ENCODE measurements around the gene RNASE7.
A peak's percentile ranks its signal among the peaks of the same experiment; 100 is the strongest.
"Not testable (repeated sequence)": the region's sequence is repeated elsewhere in the genome, so short reads cannot be mapped to it uniquely, and the experiment has no call there.

Gene RNASE7

DNA sequence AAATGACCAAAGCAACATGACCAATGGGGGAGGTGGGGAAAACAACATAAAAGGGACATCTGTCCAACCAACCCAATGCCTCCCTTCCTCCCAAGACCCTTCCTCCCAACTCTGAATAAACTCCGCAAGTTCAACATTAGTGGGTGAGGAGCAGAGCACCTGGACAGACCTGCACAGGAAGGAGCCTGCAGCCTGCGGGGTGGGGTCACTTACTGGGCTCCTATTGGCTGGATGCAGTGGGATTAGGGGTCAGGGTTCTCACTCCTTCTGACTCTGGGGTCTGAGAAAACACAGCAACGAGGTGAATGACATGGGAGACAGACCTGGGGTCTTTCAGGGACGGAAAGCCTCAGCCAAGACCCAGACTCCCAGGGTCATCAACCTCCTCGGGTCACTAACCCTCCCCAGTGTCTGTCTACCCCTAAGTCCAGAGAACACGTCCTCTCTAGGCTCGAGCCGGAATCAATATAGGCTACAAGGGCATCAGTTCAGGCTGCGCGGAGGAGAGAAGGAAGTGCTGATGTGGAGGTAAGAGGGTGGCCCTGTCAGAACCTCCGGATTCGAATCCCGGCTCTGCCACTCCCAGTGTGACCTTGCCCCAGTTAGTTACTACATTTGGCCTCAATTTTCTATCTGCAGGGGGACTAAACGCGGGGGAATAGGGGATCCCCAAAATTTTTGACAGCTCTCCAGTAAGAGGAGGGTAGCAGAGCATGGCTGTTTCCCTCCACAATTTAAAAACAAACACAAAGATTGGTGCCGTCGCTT is 18.2 kb upstream of the RNASE7 start:
- DNase-seq: no peak

DNA sequence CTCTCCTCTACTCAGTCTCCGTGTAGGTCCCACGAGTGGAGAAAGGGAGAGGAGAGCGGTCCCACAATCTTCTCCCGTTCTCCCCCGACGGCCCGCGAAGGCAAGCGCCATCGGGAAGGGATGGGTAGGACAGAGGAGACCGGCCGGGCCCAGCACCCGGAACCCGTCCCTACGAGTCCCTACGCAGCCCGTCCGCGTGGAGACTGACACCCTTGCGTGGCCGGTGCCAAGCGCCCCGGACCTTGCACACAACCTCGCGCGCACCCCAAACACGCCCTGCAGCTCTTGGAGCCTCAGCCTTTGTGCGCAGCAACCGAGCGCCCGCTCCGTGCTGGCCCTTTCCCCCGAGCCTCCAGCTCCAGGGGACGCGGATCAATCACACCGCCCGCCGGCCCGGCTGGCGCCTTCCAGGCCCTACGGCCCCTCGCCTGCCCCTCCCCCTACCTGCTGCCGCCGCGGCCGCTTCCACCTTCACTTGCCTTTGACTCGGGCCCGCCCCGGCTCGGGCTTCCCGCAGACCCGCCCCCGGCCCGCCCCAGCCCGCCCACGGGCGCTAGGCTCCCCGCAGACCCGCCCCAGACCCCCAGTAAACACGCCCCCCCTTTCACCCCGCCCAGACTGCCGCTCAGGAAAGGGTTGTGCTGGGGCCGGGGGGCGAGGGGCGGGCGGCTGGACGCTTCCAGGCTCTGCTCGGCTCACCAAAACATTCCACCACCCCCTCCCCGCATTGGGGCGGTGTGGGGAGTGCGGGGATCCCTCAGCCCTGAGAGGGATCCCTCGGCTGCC is 17.4 kb upstream of the RNASE7 start, which contains the start of gene NDRG2:
NDRG2 (minus strand) TSS at position 477 of the 786 bp plus-strand sequence. CDS start 1,746 bp downstream, outside the sequence.
- DNase-seq: no peak

DNA sequence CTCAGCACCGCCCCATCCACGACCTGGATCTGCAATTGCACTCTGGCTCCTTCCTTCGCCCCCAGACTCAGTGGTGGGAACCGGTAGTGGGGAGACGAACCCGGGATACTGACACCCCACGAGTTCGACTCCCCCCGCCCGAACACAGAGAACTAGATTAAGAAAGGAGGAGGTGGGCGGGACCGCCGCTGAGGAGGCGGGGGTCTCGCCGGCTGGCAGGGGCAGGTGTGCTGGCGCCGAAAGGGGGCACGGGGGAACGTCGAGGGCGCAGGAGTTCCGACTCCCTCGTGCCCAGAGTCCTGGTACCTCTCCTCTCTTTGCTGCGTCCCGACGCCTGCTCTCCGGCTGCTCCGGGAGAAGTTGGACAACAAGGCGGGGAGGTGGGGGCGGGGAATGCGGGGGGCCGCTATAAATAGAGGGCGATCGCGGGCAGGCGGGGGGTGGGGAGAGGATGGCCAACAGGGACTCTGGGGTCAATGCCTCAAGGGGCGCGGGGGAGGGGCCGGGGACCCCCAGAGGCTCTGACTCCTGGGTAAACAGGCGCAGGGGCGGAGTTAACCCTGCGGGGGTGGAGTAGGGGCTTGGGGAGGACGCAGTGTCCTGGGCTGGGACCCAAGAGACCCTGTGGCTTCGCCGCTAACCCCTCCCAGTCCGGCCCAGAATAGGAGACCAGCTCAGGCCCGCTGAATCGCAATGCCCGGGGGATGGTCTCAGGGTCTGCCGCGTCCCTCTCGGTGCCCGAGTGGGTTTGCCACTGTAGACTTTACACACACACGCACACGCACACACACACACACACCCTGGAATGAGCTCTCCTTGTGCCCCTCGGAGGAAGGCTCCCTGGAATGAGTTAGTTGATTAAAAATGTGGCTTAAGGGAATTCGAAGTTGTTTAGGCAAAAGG is 16.5 kb upstream of the RNASE7 start:
- DNase-seq: no peak

DNA sequence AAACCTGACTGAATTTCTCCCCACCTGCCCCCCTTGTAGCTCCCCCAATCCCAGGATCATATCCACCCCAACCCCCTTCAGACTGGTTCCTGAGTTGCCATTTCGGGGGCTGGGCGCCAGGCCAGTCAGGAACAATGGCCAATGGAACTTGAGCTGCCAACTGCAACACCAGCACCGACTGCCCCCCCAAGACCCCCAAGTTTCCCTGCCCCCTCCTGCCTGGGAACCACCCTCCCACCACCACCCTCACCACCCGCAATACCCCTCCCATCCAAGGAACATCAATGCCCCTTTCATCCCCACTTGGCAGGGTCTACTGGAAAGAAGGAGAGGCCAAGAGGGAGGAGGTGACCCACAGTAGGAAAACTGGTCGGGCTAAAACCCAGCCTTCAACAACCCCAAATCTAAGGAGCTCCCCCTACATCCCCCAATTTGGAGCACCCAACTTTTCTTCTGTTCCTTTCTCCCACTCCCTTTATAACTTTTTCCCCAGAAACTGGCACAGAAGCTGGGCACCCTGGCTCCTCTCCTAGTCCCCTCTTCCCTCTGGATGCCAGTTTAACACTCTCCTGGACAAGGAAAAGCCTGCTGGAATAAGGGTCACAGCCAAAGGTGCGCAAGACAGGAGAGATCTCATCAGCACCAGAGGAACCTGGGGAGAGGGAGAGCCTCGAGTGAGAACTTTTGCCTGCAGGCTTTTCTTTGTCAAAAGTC is 15.7 kb upstream of the RNASE7 start:
- no peak for DNase-seq

DNA sequence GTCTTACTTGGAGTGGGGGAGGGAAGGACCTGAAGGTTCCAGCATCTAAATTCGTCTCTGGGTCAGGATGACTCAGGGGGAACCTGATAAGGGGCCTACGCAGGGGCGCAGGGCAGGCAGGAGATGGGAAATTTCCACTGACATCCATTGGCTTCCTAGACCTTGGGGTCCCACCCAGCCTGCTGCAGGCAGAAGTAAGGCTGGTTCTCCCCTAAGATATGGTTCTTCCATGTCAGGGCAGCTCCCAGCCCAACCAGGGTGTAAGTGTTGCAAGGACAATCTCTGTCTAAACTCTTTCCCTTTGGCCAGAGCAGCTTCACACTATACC is 15.2 kb upstream of the RNASE7 start:
- DNase-seq: no peak

DNA sequence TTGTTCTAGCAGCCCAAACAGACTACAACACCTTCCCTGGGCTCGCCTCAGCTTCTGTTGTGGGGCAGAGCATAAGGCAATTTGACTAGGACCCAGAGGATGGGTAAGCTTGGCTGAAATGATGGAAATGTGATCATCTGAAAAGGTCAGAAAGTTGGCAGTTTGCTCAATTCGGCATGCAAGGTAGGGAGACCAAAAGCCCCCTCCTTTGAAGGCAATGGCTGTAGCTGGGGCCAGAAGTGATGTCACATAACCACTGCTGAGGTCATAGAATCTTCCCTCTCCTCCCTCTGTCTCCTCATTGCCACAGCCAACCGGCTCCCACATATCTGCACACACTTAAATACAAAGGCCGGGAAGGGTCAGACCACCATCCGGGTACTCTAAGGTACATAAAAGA is 12.2 kb upstream of the RNASE7 start, which contains the start of gene TPPP2:
TPPP2 (plus strand) TSS at position 301 of the 400 bp plus-strand sequence. CDS start 365 bp downstream, outside the sequence.
- no peak for DNase-seq

DNA sequence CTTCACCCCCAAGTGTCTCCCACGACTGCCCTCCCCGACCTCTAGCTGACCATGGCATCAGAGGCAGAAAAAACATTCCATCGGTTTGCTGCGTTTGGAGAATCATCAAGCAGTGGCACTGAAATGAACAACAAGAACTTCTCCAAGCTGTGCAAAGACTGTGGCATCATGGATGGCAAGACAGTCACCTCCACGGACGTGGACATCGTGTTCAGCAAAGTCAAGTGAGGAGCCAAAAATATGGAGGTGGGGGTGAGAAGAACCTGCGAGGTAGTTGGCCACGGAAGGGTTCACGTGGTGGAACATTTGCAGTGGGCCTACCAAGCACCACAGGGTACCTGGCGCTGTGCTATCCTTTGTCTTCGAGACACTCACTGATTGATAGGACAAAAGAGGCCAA is 11.6 kb upstream of the RNASE7 start:
- no peak for DNase-seq

DNA sequence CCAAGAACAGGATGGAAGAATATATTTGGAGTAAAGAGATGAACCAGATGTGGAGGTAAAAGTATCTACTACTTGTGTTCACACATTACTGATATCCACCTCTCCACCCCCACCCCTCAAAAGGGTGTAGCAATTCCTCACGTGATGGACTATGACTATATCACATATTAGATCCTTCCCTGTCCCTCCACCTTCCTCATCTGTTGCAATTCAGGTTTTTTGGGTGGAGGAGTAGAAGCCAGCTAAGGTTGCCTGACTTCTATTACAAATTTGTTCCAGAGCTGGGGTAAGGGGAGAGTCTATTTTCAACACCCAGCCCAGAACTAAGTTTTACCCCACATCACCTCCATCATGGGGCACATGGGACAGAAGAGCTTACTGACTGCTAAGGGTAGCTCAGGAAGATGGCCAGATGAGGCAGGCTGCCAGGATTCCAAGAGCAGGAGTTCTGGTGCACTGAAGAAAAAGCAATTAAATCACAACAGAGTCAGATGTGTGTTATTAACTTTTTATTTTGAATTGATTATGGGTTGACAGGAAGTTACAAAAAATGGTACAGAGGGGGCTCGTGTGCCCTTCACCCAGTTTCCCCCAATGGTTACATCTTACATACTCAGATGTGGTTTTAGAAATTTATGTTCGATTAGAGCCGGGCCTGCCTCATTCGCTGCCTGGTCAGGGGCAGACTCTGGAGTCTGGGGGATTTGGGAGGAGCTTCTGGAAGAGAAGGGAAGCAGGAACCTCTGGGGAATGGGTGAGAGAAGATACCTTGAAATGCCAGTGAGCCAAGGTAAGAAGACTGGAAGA is 9.6 kb upstream of the RNASE7 start:
- DNase-seq: no peak

DNA sequence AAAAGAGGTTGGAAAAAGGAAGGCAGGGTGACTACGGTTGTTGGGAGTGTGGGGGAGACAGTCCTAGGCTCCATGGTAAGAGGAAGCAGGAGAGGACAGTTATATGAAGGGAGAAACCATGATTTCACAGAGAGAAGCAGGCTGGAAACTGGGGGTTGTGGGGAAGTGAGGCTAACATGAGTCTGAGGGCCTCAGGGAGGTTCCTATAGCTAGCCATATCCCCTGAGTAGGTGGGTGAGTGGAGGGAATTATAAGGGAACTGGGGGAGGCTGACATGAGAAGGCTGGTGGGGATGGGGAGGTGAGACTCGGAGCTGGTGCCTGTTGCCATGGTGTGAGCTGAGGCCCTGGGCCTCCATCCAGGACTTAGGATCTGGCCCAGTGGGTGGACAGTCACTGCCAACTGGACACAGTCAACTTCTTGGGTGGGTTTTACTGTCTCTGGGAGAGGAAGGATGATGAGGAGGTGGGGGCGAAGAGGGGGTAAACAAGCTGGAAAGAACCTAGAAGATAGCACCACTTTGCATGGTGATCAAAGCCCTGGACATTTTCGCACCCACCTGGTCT is 8.9 kb upstream of the RNASE7 start:
- no peak for DNase-seq

DNA sequence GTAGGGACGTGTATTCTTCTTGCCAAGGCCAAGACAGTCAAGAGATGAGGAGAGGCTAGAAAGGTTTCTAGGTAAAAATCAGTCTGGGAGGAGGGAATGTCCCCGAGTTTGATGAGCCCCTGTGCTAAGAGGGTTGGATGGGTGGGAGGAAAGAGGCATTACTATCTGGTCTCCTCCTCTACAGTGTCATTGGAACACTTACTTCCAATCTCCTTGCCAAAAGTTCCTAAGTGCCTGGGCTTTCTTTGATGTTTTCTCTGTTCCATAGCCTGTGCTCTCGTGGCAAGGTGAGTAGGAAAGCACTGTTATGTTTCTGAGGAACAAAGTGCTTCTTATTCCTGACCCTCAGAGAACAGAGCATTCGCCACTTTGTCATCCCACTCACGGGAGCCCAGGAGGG is 7.5 kb upstream of the RNASE7 start, which contains the start of gene RNASE13:
RNASE13 (minus strand) TSS at position 101 of the 400 bp plus-strand sequence. CDS start 519 bp downstream, outside the sequence.
- DNase-seq: no peak

DNA sequence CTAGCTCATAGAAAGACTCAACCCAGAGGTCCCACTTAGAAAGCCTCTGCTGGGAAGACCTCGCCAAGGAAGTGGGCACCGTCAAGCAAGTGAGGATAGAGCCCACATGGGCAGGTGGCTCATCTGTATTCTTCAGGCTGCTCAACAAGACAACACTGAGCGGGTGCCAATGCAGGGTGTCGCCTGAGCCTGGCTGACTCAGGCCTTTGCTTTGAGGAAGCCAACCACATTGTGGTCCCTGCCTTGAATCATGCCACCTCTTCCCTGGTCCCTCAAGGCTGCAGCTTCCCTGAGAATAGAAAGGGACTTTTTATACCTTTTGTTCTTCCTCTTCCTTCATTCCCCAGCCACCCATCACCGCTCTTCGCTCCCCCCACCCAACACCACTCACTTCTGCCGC is 5.4 kb upstream of the RNASE7 start:
- no peak for DNase-seq

DNA sequence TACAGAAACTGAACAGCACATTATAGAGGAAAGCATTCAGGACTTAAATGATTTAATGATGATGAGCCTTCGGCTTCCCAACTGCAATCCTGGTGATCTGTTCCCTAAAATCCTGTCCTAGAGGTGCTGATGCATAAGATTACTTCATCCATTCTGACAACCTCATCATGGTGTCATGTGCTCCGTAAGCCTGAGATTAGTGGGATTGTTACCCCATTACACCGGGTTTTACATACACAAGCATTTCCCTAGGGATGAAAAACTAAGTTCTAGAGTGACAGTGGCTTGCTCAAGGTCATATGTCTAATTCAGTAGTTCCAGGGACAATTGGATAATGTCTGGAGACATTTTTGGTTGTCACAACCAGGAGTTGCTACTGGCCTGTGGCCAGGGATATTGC is 5.0 kb upstream of the RNASE7 start:
- no peak for DNase-seq

DNA sequence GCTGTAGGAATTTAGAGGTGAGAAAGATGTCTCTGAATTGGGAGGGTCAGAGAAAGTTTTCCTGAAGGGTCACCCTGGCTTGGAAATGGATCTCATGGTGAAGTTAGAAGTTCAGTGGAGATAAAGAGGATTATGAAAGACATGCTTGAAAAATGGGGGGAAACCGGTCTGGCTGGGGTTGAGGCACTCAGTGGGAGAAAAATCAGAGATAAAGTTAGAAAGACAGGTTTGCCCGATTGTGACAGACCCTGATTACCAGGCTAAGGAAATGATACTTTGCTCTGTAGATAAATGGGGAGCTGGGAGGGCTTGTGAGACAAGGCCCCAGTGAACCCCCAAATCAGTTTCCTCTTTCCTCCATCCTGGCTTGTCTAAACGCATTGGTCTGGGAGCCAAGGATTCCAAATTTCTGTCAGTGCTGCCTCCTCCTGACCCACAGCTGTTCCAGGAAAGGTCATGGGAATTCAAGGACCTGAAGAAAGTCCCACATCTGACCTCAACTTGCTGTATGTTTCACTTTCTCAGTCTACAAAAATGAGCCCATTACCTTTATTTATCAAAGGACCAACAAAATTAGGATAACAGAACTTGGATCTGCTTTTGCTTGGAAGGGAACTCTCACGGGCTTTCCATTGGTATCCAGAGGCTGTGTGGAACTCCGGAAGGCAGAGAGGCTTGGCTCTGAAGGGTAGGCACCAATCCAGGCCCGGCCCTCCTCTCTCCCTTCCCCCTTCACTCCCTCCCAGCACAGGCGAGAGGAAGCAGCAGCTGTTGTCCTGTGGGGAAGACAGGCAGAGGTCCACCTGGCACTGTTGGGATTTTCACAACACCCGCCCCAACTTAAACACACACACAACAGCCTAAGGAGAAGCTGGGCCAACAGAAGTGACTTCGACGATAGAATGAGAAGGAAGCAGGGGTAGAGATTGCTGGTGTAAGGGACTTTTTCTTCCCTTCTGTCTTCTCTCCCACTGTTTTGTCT is 3.4 kb upstream of the RNASE7 start:
- DNase-seq: no peak

DNA sequence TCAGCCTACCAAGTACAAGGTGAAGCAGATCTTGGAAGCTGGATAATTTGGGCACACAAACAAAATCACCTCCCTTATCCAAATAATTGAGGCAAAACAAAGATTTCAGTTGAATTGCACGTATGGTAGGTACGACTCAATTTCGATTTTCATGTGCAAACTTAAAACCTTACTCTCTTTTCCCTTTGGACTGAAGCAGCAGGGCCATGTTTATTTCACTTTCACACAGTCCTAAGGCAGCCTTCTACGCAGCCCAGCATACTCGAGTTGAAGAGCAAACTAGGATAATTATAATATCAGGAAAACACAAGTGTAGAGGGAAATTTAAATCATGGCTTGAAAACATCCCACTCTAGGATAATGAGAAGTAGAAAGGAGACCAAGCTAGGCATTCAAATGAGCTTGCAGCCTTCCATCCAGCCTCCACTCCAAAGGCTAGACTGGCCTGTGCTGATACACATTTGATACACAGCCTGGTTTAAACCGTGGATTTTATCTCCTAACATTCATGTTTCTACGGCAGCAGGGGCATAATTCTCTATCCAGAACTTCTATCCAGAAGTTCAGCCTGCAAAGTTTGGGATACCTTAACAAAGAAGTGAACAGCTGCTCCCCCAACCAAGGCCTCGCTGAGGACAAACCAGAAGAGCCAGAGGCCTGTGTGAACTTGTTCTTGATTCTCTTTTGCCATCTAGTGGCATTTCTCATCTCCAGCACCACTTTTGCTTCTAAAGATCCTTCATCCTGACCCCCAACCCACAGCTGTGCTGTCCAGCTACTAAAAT is 2.4 kb upstream of the RNASE7 start:
- DNase-seq: peak; percentile 22

DNA sequence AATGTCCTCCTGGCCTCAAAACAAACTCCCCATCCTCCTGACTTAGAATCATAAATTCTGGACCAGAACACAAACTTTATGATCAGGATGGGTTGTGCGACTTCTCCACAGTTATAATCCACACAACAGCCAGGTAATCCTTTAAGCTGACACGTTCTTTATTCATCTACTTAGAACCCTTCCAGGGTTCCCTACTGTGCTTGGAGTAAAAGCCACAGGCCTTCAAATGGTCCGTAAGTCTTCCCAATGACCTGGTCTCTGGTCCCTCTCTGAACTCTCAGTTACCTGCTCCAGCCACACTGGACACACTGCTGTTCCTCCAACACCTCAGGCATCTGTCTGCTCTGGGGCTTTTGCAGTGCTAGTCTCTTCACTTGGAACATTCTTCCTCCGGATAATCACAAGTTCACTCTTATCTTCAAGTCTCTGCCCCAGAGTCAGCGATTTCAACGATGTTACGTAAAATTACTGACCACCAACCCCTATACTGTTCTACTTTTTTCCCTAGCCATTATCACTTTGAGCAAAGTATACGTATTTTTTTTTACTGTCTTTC is 1.7 kb upstream of the RNASE7 start:
- no peak for DNase-seq

DNA sequence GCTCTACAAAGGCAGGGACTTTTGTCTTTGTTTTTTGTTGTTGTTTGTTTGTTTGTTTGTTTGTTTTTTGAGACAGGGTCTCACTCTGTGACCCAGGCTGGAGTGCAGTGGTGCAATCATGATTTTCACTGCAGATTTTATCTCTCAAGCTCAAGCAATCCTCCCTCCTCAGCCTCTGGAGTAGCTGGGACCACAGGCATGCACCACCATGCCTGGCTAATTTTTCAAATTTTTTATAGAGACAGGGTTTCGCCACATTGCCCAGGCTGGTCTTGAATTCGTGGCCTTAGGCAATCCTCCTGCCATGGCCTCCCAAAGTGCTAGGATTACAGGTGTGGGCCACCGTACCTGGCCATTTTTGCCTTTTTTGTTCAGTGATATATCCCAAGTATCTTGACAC is 1.2 kb upstream of the RNASE7 start:
- DNase-seq: not testable (repeated sequence)

DNA sequence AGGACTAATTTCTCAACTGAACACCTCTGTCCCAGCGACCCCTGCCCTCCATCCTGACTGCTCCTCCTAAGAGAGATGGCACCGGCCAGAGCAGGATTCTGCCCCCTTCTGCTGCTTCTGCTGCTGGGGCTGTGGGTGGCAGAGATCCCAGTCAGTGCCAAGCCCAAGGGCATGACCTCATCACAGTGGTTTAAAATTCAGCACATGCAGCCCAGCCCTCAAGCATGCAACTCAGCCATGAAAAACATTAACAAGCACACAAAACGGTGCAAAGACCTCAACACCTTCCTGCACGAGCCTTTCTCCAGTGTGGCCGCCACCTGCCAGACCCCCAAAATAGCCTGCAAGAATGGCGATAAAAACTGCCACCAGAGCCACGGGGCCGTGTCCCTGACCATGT is 756 bp downstream of the RNASE7 start:
- no peak for DNase-seq

DNA sequence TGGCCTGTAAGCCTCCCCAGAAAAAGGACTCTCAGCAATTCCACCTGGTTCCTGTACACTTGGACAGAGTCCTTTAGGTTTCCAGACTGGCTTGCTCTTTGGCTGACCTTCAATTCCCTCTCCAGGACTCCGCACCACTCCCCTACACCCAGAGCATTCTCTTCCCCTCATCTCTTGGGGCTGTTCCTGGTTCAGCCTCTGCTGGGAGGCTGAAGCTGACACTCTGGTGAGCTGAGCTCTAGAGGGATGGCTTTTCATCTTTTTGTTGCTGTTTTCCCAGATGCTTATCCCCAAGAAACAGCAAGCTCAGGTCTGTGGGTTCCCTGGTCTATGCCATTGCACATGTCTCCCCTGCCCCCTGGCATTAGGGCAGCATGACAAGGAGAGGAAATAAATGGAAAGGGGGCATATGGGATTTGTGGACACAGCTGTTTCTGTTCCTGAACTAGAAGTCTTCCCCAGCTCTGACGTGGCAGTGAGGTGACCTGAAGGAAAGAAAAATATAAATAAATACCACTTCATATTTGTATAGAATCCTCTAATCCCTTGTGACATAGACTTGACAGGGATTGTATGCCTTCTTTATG is 1.3 kb downstream of the RNASE7 start:
- no peak for DNase-seq

All from GF-D8 (cell line).